ENCODE data around the gene RUFY3.
"Not testable (repeated sequence)": the region's sequence is repeated elsewhere in the genome, so short reads cannot be mapped to it uniquely, and the experiment has no call there.

RUFY3 gene

GRCh38 chr4:70765368-70765767, 43.6 kb downstream of the RUFY3 start:
- no peaks in the 10 kb centered on the region for H3K9me3 ChIP-seq (ENCODE audit: severe bottlenecking)
- peaks cover 36% of the 10 kb centered on the region for H3K36me3 ChIP-seq
- H3K27me3 ChIP-seq (ENCODE audit: insufficient read depth, low read depth, severe bottlenecking): no peaks in the 10 kb centered on the region
- no peak overlapping the region for H3K4me3 ChIP-seq (ENCODE audit: low read depth, low read length)
- no peak for DNase-seq
- H3K27ac ChIP-seq: no peak overlapping the region
- TF ChIP-seq CTCF (IDR thresholded peaks at IDR 0.05; ENCODE audit: low read depth, low read length): no peak

- TF ChIP-seq CTCF (IDR thresholded peaks at IDR 0.05; ENCODE audit: low read depth, low read length): no peak
- DNase-seq: no peak
- Histone ChIP-seq H3K4me3 (ENCODE audit: low read depth, low read length) (no peak overlapping the region), H3K36me3 (peaks cover 42% of the 10 kb centered on the region), H3K27ac (no peak overlapping the region), H3K27me3 (ENCODE audit: insufficient read depth, low read depth, severe bottlenecking) (no peaks in the 10 kb centered on the region), H3K9me3 (ENCODE audit: severe bottlenecking) (no peaks in the 10 kb centered on the region)
Observed at GRCh38 chr4:70768301-70768948, 46.7 kb downstream of the RUFY3 start.

GRCh38 chr4:70769396-70769795, 47.6 kb downstream of the RUFY3 start:
- H3K4me3 ChIP-seq (ENCODE audit: low read depth, low read length); DNase-seq; H3K9me3 ChIP-seq (ENCODE audit: severe bottlenecking); H3K27ac ChIP-seq; H3K27me3 ChIP-seq (ENCODE audit: insufficient read depth, low read depth, severe bottlenecking): not testable (repeated sequence)
- peaks cover 43% of the 10 kb centered on the region for H3K36me3 ChIP-seq

GRCh38 chr4:70772929-70773555, 51.3 kb downstream of the RUFY3 start:
- H3K27me3 ChIP-seq (ENCODE audit: insufficient read depth, low read depth, severe bottlenecking): no peaks in the 10 kb centered on the region
- peaks cover 51% of the 10 kb centered on the region for H3K36me3 ChIP-seq
- DNase-seq: no peak
- no peak overlapping the region for H3K27ac ChIP-seq
- no peak for TF ChIP-seq CTCF (IDR thresholded peaks at IDR 0.05; ENCODE audit: low read depth, low read length)
- no peaks in the 10 kb centered on the region for H3K9me3 ChIP-seq (ENCODE audit: severe bottlenecking)
- H3K4me3 ChIP-seq (ENCODE audit: low read depth, low read length): no peak overlapping the region

- no peaks in the 10 kb centered on the region for H3K9me3 ChIP-seq (ENCODE audit: severe bottlenecking)
- H3K4me3 ChIP-seq (ENCODE audit: low read depth, low read length): no peak overlapping the region
- H3K27me3 ChIP-seq (ENCODE audit: insufficient read depth, low read depth, severe bottlenecking): no peaks in the 10 kb centered on the region
- no peak for DNase-seq
- no peak overlapping the region for H3K27ac ChIP-seq
- no peak for TF ChIP-seq CTCF (IDR thresholded peaks at IDR 0.05; ENCODE audit: low read depth, low read length)
- H3K36me3 ChIP-seq: peaks cover 32% of the 10 kb centered on the region
Observed at GRCh38 chr4:70778888-70779422, 57.2 kb downstream of the RUFY3 start.

- Histone ChIP-seq H3K9me3 (ENCODE audit: severe bottlenecking) (no peaks in the 10 kb centered on the region), H3K27ac (no peak overlapping the region), H3K27me3 (ENCODE audit: insufficient read depth, low read depth, severe bottlenecking) (no peaks in the 10 kb centered on the region), H3K36me3 (peaks cover 23% of the 10 kb centered on the region), H3K4me3 (ENCODE audit: low read depth, low read length) (no peak overlapping the region)
- TF ChIP-seq CTCF (IDR thresholded peaks at IDR 0.05; ENCODE audit: low read depth, low read length): no peak
- DNase-seq: no peak
Observed at GRCh38 chr4:70783096-70783495, 61.3 kb downstream of the RUFY3 start.

Measured in WERI-Rb-1 (cell line).